ACC112 (cell line): ENCODE results near the gene KIF5C.

Experiments used
- H2AFZ ChIP-seq: fragments of 200-600 bp; sonication (generic); one replicate; pipeline ENCODE4 v1.6.0; 2017; ENCODE audit warnings: antibody characterized with exemption, low read length; ENCODE audit not compliant: unreplicated experiment
- H3K27ac ChIP-seq: fragments of 200-600 bp; sonication (generic); 2 replicates; pipeline ENCODE4 v1.5.1; 2014; ENCODE audit warnings: low read depth, mild to moderate bottlenecking, antibody characterized with exemption, low read length, moderate library complexity
- H3K27me3 ChIP-seq: fragments of 200-600 bp; sonication (generic); 2 replicates; pipeline ENCODE4 v1.6.1; 2014; ENCODE audit warnings: mild to moderate bottlenecking, antibody characterized with exemption, low read length, moderate library complexity, mixed read lengths; ENCODE audit not compliant: insufficient read depth
- H3K36me3 ChIP-seq: fragments of 200-600 bp; sonication (generic); 2 replicates; pipeline ENCODE4 v1.6.1; 2016; ENCODE audit warnings: mild to moderate bottlenecking, antibody characterized with exemption, low read length, moderate library complexity, mixed read lengths; ENCODE audit not compliant: insufficient read depth
- H3K4me1 ChIP-seq: fragments of 200-600 bp; sonication (generic); one replicate; pipeline ENCODE4 v1.6.1; 2016; ENCODE audit warnings: low read length, mixed read lengths; ENCODE audit not compliant: insufficient read depth, unreplicated experiment, control insufficient read depth
- H3K4me3 ChIP-seq: fragments of 200-600 bp; sonication (generic); 2 replicates; pipeline ENCODE4 v1.5.1; 2014; ENCODE audit warnings: mild to moderate bottlenecking, low read depth, low read length
- H3K79me2 ChIP-seq: fragments of 200-600 bp; sonication (generic); one replicate; pipeline ENCODE4 v1.6.0; 2016; ENCODE audit warnings: low read length; ENCODE audit not compliant: control insufficient read depth, unreplicated experiment, insufficient read depth

KIF5C gene

GRCh38 chr2:148903979-148904378 lies 29.0 kb downstream of the KIF5C start:
- no peak overlapping the region for H3K27ac ChIP-seq
- H3K79me2 ChIP-seq = no peaks in the 10 kb centered on the region
- no peaks in the 10 kb centered on the region for H3K4me1 ChIP-seq
- H2AFZ ChIP-seq = no peak overlapping the region
- no peaks in the 10 kb centered on the region for H3K36me3 ChIP-seq
- H3K4me3 ChIP-seq = no peak overlapping the region
- H3K27me3 ChIP-seq = peaks cover 58% of the 10 kb centered on the region

GRCh38 chr2:148906124-148906523 lies 31.1 kb downstream of the KIF5C start:
- Histone ChIP-seq H3K27me3 (peaks cover 64% of the 10 kb centered on the region), H3K36me3 (no peaks in the 10 kb centered on the region), H3K27ac (no peak overlapping the region), H3K79me2 (no peaks in the 10 kb centered on the region), H2AFZ (no peak overlapping the region), H3K4me1 (no peaks in the 10 kb centered on the region), H3K4me3 (no peak overlapping the region)

GRCh38 chr2:148907085-148907785 lies 32.2 kb downstream of the KIF5C start:
- no peaks in the 10 kb centered on the region for H3K79me2 ChIP-seq
- no peaks in the 10 kb centered on the region for H3K4me1 ChIP-seq
- no peak overlapping the region for H2AFZ ChIP-seq

DNA sequence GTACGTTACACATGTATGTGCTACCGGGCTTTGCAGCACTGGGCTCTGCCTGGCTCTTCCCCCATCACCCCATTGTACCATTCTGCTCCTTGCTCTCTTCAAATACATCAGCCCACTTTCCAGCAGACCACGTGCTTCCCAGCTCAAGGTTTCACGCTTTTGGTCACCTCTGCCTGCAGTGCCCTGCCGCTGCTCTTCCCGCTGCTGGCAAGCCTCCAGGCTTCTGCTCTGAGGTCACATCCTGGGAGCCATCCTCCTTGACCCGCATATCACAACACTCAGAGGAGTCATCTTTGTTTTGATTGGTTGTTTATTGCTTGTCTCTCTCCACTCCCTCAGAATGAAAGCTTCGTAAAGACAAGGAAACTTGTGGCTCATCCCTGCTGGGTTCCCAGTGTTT lies 34.1 kb downstream of the KIF5C start:
- Histone ChIP-seq H3K4me1 (no peaks in the 10 kb centered on the region), H3K27ac (no peak overlapping the region), H3K79me2 (no peaks in the 10 kb centered on the region), H3K4me3 (no peak overlapping the region), H2AFZ (no peak overlapping the region), H3K36me3 (no peaks in the 10 kb centered on the region), H3K27me3 (peaks cover 49% of the 10 kb centered on the region)

More at GRCh38 chr2:148907085-148907785, 32.2 kb downstream of the KIF5C start:
- Histone ChIP-seq H3K4me3 (no peak overlapping the region), H3K27me3 (peaks cover 54% of the 10 kb centered on the region), H3K27ac (no peak overlapping the region), H3K36me3 (no peaks in the 10 kb centered on the region)

- Histone ChIP-seq H3K79me2 (no peaks in the 10 kb centered on the region), H2AFZ (no peak overlapping the region), H3K27ac (no peak overlapping the region), H3K27me3 (peaks cover 42% of the 10 kb centered on the region), H3K4me3 (no peak overlapping the region), H3K36me3 (no peaks in the 10 kb centered on the region), H3K4me1 (no peaks in the 10 kb centered on the region)
Observed at GRCh38 chr2:148913061-148913460, 38.0 kb downstream of the KIF5C start.

GRCh38 chr2:148913492-148913891 lies 38.5 kb downstream of the KIF5C start:
- H3K36me3 ChIP-seq = no peaks in the 10 kb centered on the region
- H3K4me3 ChIP-seq = no peak overlapping the region
- H3K27ac ChIP-seq = no peak overlapping the region
- peaks cover 38% of the 10 kb centered on the region for H3K27me3 ChIP-seq
- no peaks in the 10 kb centered on the region for H3K79me2 ChIP-seq
- H3K4me1 ChIP-seq = no peaks in the 10 kb centered on the region
- no peak overlapping the region for H2AFZ ChIP-seq

DNA sequence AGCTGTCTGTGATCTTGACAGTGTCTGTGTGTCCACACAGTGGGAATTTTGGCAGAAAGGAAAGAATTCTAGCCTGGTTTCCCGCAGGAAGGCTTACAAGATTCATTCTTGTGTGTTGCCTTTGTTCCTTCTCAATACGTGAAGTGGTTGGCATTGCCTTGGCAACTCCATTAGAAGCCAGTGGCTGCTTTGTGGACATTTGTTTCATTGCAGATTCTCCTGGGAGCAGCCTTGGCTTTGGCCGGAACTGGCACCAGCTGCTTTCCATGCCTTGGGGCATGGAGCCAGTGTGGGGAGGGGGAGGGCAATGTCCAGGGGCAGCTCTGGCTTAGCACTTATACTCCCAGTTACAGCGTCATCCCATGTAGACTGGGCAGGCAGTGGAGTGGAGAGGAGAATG lies 39.4 kb downstream of the KIF5C start:
- no peaks in the 10 kb centered on the region for H3K79me2 ChIP-seq

GRCh38 chr2:148917431-148917830 lies 42.4 kb downstream of the KIF5C start:
- Histone ChIP-seq H2AFZ (no peak overlapping the region), H3K4me3 (no peak overlapping the region), H3K36me3 (no peaks in the 10 kb centered on the region), H3K4me1 (no peaks in the 10 kb centered on the region), H3K27ac (no peak overlapping the region), H3K27me3 (peaks cover 36% of the 10 kb centered on the region), H3K79me2 (no peaks in the 10 kb centered on the region)

More for the DNA sequence above, 39.4 kb downstream of the KIF5C start:
- no peak overlapping the region for H3K4me3 ChIP-seq
- H3K27ac ChIP-seq = no peak overlapping the region
- no peaks in the 10 kb centered on the region for H3K36me3 ChIP-seq
- H3K27me3 ChIP-seq = peaks cover 34% of the 10 kb centered on the region
- H2AFZ ChIP-seq = no peak overlapping the region
- no peaks in the 10 kb centered on the region for H3K4me1 ChIP-seq

DNA sequence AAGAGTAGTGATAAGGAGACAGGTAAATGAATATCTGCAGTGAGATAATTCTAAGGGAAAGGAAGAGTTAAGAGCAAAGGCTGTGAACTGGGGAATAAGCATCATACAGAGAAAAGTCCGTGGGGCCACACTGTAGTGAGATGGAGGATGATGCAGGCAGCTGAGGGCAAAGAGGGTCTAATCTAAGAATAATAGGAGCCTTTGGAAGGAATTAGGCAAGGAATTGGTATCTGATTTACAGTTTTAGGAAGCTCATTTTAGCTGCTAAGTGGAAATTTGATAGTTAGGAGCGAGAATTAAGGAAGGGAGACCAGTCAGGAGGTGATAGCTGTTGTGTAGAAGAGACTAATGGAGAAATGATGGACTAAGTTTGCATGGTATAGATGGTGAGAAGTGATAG lies 43.5 kb downstream of the KIF5C start:
- Histone ChIP-seq H3K4me1 (no peaks in the 10 kb centered on the region), H3K27me3 (peaks cover 40% of the 10 kb centered on the region), H3K36me3 (no peaks in the 10 kb centered on the region), H2AFZ (no peak overlapping the region), H3K27ac (no peak overlapping the region), H3K4me3 (no peak overlapping the region), H3K79me2 (no peaks in the 10 kb centered on the region)

DNA sequence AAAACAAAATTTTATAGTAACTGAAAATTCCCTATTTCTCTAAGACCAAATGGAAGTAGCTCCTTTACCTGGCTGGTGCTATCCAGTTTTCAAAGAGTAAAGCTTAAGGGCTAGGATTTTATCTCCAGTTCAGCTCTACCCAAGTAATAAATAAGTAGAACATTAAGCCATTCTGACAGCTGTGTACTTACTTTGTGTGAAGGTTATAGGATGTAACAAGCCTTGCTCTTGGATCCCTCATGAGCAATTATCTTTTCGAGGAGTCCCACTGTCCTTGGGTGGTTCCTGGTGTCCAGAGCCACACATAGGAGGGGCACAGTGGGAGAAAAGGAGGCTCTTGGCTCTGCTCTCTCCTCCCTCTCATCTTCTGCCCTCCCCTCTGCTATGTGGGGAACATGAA lies 45.5 kb downstream of the KIF5C start:
- Histone ChIP-seq H3K4me1 (no peaks in the 10 kb centered on the region), H3K79me2 (no peaks in the 10 kb centered on the region), H2AFZ (no peak overlapping the region), H3K36me3 (no peaks in the 10 kb centered on the region), H3K4me3 (no peak overlapping the region), H3K27ac (no peak overlapping the region), H3K27me3 (peaks cover 48% of the 10 kb centered on the region)

GRCh38 chr2:148922062-148922461 lies 47.0 kb downstream of the KIF5C start:
- Histone ChIP-seq H3K36me3 (no peaks in the 10 kb centered on the region), H3K27ac (no peak overlapping the region), H3K27me3 (peaks cover 48% of the 10 kb centered on the region), H3K79me2 (no peaks in the 10 kb centered on the region), H3K4me3 (no peak overlapping the region), H2AFZ (no peak overlapping the region), H3K4me1 (no peaks in the 10 kb centered on the region)
